Measurements from ENCODE around the gene SIX3.

DNA sequence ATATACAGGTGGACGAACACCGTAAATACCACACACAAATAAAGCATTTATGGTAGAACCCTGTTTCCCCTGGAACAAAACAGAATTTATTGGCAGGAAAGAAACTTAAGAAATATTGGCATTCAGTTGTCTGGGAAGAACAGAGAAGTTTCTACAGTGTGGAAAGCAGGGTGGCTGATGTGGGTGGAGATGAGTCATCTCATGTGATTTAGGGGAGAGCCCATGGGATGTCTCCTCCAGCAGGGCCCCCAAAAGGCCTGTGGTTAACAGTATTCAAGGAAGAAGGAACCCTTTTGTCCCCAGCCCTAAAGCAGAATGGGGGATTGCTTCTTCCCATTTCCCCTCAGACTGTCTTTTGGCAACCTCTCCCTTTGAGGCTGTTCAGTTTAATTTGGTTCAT, 24.2 kb downstream of the SIX3 start:
- TF ChIP-seq, protein P1, sequence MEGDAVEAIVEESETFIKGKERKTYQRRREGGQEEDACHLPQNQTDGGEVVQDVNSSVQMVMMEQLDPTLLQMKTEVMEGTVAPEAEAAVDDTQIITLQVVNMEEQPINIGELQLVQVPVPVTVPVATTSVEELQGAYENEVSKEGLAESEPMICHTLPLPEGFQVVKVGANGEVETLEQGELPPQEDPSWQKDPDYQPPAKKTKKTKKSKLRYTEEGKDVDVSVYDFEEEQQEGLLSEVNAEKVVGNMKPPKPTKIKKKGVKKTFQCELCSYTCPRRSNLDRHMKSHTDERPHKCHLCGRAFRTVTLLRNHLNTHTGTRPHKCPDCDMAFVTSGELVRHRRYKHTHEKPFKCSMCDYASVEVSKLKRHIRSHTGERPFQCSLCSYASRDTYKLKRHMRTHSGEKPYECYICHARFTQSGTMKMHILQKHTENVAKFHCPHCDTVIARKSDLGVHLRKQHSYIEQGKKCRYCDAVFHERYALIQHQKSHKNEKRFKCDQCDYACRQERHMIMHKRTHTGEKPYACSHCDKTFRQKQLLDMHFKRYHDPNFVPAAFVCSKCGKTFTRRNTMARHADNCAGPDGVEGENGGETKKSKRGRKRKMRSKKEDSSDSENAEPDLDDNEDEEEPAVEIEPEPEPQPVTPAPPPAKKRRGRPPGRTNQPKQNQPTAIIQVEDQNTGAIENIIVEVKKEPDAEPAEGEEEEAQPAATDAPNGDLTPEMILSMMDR (IDR thresholded peaks at IDR 0.05; ENCODE audit: low read length): no peak
- TF ChIP-seq EZH2 (IDR thresholded peaks at IDR 0.05; ENCODE audit: borderline replicate concordance, low read length): no peak

All from OCI-LY1 (cell line).